ENCODE results near the gene LYRM4.

DNA sequence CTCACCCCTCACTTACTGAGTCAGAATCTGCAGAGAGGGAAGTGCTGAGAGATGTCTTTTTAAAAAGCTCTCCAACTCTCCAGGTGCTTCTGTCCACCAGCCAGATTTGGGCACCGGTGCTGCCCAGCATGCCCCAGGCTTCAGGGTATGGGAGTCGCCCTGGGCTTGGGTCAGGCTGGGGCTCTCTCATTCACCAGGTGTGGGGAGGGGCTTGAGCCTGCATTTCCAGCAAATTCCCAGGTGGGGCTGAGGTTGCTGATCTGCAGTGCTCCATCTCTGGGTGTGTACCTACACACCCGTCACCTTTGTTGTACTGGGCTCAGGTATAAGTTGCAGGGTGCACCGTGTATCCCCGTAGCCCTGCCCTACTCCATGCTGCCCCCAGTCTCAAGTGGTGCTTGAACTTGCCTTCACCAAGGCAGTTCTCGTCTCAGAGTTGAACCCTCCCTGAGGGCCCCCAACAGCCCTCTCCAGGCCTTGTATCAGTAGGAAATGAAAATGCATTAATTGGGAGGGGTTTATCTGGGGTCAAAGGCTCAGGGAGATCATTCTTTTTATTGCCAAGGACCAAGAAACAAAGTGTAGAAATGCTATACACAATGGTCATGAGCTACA is 152.1 kb downstream of the LYRM4 start:
- no peak for TF ChIP-seq POLR2A (IDR thresholded peaks at IDR 0.05; ENCODE audit: low read depth)
- no peak for TF ChIP-seq CTCF (IDR thresholded peaks at IDR 0.05)

Data from esophagus muscularis mucosa (tissue), 3 donors.